ENCODE measurements around the gene SLC39A11.

- TF ChIP-seq GLIS3 (CRISPR knock-in tag; IDR thresholded peaks at IDR 0.05) (no peak), ZFP3 (CRISPR knock-in tag; IDR thresholded peaks at IDR 0.05) (no peak)
Measured at GRCh38 chr17:72860778-72861177, 231.7 kb downstream of the SLC39A11 start.

All from SK-N-SH treated with all-trans-retinoic acid at 6 μM for 48 hours (cell line).